GM19238 (cell line): Measurements from ENCODE around the gene WWOX.
"Not testable (repeated sequence)": the region's sequence is repeated elsewhere in the genome, so short reads cannot be mapped to it uniquely, and the experiment has no call there.

ENCODE experiments used
- DNase-seq: peaks from one replicate; pipeline ENCODE4 v3.0.0; 2011; ENCODE audit warnings: low spot score; ENCODE audit not compliant: insufficient read length

The WWOX gene

DNA sequence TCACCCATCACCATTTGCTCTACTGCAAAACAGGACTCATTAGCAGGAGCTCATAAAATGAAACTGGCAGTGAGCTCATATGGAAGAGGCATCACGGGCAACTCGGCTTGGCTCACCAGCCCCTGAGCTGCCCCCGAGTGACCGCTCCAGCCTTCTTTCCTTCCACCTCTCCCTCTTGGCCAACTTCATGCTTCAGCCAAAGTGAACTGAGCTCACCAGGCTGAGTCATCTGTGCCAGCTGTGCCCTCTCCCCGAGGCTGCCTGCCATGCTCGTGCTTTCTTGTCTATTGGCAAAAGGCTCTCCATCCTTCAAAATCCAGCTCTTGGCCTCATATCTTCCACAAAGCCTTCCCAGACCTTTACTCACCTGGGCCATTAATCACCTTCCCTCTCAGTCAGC is 391.4 kb downstream of the WWOX start:
- no peak for DNase-seq

DNA sequence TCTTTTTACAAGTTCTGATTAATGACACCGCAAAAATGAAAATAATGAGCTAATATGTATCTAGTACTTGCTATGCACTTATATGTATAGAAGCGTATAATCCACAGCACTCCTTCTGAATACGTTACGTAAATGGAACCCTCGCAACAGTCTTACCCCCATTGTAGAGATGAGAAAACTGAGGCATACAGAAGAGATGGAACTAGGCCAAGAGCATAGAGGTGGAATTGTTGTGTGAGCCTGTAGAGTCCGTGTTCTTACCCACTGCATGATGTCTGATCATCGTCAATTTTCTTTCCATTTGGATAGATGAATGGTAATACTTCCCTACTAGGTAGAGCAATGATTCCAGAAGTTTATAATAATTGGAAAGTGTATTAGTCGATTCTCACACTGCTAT is 394.1 kb downstream of the WWOX start:
- DNase-seq = no peak

DNA sequence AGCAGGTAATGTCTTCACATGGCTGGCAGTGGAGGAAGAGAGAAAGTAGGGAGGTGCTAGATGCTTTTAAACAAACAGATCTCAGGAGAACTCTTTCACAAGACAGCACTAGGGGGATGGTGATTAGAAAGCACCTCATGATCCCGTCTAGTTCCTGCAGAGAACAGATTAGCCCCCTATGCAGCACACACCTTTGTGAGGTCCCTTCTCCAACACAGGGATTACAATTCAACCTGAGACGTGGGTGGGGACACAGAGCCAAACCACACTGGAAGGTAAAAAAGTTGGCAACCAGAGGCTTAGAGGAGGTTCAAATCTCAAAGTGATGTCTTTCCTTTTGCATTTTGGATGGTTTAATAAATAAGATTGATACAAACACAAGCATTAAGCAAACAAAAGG is 394.7 kb downstream of the WWOX start:
- no peak for DNase-seq

DNA sequence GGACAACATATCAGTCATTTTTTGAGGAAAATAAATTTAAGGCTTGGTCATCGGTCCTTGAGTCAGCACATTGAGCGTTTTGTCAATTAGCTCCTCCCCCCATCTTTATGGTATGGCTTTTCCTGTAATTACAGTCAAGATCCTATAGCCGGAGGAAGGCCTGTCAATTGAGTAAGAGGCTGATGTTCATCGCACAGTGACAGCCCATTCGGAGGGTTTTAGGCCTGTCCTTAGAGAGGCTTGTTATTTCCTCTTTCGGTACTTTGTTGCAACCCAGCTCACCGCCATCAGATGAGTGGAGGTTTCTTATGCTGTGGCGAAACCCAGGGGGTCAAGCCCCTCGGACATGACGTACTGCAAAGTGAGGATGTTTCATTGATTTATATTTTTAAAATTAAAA is 395.2 kb downstream of the WWOX start:
- DNase-seq = no peak

DNA sequence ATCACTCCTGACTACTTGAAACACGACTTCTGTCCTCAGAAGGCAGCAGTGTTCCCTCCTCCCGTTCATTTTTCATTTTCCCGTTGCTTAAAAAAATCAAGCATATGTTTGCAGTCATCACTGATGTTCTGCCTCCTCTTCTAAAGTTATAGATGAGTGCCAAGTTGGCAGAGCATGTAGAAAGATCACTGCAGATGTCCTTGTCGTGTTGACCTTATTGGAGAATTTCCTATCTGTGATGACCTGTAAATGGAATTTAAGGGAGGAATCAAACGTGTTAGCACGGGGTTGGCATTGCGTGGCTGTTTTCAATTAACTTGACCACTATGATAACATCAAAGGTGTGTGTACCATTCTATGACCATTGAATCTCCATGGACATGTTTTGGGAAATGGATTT is 396.7 kb downstream of the WWOX start:
- DNase-seq = no peak

DNA sequence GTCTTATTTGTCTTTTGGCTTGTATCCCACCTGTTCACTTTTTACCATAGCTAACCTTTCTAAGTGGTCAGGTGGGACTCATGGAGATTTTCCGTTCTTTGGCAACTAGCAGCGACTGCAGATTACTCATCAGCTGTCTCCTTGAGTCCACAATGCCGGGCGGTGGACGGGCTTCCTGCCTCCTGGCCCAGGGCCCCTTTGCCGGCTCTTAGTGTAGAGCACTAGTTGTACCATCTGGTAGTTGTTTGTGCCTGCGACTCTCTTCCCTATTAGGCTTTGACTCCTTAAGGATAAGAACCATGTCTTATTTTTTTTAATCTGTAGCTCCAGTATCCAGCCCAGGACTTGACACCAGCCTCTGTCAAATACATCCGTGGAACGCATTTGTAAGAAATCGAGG is 399.9 kb downstream of the WWOX start:
- no peak for DNase-seq

DNA sequence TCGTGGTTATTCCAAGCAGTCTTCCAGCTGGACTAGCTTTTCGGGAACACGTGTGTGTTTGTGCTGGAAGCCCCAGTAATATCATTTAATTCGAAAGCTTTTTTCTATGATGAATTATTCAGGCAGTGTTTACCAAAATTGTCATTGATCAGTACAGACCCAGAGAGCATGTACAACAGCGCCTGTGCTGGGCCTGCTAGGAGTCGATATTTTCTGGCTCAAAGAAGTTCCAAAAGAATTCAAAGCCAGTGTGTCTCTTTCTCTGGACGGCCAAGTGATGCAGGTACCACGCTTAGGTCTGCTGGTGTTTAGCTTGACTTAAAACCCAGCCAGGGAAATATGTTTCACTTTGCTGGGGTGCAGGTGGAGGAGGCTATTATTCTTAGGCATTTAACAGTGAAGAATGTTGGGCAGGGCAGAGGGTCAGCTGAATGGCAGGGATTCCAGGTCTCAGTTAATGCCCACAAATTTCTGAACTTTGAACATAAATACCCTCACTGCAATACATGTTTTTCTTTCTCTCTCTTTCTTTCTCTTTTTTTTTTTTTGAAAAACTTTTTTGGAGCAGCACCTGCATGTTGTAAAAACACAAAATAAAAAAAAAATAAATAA is 401.3 kb downstream of the WWOX start:
- no peak for DNase-seq

DNA sequence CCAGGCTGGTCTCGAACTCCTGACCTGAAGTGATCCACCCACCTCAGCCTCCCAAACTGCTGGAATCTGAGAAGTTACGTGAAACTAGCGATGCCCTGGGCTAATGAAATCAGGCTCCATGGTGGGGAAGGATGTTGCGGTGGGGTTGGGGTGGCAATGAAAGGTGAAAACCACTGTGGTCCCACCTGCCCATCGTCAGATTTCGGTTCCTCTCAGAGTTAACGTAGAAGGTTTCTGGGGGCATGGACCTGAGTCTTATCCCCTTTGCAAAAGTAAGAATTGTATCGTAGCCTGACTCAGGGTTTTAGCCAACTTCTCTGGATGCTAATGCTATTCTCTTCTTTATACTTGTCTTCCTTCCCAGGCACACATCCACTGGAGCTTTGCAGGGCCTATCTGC is 402.3 kb downstream of the WWOX start:
- no peak for DNase-seq

DNA sequence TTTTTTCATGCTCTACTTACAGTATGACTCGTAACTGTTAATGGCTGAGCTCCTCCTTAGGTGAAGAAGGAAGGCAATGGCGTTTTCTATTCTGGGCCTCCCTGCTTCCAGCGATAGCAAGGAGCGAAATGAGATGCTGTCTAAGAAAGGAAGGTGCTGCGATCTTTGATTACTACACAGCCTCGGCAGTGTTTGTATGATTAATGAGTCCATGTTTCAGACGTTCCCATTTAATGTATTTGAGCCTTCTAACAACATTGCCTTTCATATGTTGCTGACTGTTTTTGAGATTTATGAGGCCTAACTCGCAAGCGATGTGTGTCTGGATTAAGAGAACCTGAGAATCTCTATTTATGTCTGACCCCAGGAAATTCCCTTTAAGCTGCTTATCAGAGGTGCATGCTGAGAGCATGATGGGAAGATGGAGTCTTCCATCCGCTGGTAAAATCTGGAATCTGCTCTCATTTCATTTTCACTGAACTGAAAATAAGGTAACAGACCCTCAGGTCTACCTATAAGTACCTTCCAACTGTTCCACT is 403.4 kb downstream of the WWOX start:
- DNase-seq = no peak

DNA sequence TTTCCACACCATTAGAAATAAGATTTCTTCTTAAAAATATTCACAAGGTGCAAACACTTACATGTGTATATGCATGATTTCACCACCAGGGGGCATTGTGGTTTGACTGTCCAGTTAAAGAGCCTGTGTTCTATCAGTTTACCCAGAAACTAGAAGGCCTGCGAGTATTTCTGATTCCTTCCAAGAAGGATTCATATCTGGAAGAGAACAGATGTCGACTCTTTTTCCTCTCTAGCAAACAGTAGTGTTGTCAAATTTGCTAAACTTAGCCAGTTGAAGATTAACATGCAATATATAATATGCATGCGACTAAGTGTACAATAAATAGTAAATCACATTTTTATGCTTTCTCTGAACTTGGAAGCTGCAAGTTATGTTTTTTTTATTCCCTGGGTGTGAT is 404.1 kb downstream of the WWOX start:
- peak; percentile 9 for DNase-seq

DNA sequence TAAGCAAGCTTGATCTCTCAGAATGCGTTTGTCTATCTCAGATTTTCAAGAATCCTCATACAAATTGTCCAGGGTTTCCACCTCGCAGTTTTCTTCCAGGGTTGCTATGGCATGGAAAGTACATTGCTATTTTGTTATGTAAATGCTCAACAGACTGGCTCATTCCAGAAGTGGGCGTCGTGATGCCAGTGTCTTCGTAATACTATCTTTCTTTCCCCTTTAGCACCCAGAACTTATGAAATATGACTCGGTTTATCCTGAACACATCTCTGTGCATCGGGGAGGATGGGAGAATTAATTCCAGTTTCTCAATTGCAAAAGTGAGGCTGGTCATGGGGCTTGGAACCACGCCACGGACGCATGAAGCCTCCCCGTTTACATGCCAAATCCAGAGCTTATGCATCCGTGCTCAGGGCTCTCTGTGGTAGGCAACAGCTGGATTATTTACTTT is 405.0 kb downstream of the WWOX start:
- no peak for DNase-seq

DNA sequence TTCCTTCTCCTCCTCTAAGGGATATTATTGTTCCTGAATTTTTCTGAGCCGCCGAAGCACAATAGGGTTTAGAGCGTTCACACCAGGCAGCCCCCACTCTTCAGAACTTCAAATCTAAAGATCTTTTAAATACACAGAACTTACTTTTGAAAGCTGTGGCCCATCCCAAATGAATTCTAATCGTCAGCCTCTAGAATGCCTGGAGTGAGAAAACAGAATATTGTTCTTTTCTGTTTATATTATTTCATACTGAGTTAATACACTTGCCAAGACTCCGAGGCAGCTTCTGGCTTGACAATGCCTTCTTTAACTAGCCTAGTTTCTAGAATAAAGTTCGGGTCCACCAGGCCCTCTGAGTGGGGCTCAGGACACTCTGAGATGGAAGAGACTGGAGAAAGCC is 405.6 kb downstream of the WWOX start:
- DNase-seq = no peak

DNA sequence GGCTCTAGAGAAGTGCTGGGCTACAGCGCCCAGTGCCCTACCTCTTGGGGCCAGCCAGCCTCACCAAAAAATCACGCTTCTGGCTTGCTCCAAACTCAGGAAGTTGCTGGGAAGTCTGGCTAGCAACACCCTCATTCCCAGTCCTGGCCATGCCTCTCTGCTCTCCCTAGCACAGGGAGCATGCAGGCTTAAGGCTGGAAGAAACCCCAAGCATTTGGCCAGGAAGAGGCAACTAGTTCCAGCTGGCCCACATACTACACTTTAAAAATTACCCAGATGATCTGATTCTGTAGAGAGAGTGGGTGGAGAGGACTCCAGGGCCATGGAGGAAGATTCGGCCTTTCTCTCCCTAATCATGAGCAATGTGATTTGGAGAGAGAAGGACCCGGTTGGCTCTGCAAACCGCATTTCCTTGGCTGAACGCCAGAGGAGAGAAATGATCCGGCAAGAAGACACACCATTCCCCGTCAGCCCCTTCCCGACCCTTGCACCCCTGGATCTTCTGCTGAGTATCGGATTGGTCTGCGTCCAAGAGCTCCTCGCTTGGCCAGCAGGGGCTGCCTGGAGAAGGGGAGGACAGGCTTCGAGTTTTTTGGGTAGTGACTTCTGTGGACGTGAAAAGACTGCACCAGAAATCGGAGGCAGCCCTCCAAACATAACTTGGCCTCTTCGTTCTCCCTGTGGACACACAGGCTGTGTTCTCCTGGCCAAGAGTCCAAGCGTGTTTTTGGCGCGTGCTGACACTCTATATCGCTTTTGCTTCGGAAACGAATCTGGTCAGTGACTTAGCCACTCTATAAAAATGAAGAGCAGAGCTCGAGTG is 406.3 kb downstream of the WWOX start:
- no peak for DNase-seq

DNA sequence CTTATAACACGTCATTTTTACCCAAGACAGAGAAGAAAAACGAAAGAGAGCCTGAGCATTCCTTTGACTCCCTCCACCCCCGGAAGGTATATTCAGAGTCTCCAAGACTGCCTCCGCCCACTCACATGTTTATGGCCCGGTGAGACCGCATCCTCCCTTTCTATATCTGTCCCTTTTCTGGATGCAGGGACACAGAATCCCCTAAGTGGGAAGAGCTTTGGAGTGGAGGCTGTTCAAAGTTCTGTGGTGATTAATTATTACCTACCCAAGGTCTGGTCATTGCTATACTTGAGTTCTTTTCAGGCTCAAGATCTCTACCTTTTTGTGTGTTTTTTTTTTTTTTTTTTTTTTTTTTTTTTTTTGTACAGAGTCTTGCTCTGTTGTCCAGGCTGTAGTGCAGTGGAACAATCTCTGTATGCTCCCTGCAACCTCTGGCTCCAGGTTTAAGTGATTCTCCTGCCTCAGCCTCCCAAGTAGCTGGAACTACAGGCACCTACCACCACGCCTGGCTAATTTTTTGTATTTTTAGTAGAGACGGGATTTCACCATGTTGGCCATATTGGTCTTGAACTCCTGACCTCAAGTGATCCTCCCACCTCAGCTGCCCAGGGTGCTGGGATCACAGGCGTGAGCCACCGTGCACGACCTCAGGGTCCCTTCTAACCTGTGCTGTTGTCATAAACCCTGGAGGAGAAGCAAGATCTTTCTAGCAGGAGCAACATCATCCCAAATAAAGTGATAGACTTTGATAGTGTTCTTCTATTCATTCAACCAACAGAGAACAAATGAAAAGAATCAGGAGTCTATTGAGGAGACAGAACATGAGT is 407.1 kb downstream of the WWOX start:
- no peak for DNase-seq

DNA sequence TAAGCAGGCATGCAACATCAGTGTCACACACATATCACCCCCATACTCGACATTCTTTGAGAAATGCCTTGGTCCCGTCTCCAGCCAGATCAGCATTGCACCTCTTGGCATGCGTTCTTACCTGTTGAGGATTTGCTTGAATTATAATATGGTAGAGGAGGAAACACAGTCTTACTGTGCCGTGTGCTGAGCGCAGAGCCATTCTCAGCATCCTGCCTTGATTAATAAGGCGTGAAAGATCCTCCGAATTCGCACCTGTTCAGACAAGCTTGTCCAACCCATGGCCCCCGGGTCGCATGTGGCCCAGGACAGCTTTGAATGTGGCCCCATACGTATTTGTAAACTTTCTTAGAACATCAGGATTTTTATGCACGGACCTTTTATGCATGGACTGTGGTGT is 408.1 kb downstream of the WWOX start:
- no peak for DNase-seq

DNA sequence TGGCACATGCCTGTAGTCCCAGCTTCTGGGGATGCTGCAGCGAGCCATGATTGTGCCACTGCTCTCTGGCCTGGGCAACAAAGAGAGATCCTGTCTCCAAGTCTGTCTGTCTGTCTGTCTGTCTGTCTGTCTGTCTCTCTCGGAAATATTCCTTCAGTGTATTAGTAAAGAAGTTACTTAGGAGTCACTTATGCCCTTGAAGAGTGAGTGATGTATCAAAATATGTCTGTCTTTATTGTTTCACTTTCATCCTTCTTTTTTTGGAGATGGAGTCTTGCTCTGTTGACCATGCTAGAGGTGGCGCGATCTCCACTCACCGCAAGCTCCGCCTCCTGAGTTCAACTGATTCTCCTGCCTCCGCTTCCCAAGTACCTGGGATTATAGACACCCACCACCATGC is 410.5 kb downstream of the WWOX start:
- no peak for DNase-seq

DNA sequence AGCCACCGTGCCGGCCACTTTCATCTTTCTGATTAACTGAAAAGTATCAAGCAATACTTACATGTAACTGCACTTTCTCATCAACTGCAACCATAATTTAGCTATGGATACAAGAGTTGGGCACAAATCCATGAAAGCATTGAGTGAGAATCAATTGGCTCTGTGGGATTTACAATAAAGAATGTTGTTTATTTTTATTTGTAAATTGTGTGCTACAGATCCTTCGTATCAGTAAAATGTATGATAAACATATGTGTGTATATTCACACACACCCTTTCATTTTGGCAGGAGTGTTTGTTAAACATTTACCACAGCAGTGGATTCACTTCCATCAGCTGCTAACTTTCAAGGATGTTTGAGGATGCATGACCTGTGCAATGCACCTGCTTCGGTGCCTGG is 411.0 kb downstream of the WWOX start:
- DNase-seq = no peak

DNA sequence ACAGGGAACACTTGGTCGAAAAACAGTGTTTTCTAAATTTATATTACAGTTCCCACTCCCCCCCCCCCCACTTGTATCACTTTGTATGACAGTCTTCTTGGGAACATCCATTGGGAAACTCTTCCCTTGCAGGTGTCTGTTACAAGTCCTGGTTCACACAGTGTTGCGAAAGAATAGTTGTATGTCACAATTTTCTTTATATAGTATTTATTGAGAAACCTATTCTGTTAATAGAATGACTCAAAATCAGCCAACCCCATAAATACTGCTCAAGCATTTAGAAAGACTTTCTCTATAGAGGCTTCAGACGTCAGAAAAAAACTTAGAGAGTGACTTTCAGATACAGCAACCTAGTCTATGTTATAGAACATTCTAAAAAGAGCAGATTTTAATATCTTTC is 414.4 kb downstream of the WWOX start:
- DNase-seq = no peak

DNA sequence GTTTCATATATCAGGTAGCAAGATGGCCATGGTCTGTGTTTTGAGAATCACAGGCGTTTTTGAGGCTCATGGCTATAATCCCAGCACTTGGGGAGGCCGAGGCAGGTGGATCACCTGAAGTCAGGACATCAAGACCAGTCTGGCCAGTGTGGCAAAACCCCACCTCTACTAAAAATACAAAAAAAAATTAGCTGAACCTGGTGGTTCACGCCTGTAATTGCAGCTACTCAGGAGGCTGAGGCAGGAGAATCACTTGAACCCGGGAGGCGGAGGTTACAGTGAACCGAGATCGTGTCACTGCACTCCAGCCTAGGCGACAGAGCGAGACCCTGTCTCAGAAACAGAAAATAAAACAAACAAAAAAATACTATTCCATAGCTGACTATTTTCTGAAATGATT is 415.4 kb downstream of the WWOX start:
- not testable (repeated sequence) for DNase-seq

DNA sequence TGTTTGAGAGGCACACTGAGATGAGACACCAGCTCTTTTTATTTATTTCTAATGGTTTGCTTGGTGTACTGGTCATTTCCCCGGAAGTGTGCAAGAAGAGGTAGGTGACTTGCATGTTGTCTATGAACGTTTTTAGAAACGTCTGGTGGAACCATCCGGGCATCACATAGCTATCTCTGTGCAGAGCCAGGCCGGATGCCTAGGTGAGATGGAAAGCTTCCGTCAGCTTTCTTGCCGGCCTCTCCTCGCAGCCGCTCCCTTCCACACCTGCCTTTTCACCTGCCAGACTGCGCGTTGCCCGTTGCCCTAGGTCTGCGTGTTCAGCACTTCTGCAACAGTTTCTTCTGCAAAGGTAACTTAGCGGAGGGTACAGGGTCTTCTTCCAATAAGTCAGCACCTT is 416.0 kb downstream of the WWOX start:
- no peak for DNase-seq

DNA sequence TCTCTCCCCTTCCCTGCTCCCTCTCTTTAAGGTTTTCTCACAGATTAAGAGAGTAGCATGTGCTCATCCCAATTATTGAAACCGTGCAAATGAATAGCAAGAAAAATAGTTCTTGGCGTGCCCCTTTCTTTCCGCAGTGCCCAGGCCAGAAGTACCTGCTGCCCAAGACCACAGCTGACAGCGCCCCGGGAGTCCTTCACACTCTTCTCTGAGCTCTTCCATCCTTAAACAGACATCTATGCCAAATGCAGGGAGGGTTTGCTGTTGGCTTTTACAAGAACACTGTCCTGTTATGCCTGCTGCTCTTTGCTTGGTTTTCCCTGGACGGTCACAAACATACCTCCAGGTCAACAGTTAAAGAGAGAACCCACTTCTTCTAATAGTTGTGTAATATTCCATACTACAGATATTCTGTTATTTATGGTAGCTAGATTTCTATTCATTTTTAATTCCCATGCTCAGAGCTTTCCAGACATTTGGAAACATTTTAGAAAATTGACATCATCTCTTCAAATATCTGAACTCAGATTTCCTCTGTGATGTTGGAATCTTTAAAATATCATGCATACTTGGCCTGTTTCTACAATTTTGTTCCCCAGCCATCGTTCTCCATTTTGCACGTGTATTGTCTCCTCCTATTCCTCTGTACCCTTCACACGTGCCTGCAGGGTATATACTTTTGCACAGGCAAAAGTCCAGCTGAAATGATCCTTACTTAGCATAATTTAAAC is 416.7 kb downstream of the WWOX start:
- no peak for DNase-seq
